Measurements from ENCODE around the gene NUDT3.

Gene NUDT3

DNA sequence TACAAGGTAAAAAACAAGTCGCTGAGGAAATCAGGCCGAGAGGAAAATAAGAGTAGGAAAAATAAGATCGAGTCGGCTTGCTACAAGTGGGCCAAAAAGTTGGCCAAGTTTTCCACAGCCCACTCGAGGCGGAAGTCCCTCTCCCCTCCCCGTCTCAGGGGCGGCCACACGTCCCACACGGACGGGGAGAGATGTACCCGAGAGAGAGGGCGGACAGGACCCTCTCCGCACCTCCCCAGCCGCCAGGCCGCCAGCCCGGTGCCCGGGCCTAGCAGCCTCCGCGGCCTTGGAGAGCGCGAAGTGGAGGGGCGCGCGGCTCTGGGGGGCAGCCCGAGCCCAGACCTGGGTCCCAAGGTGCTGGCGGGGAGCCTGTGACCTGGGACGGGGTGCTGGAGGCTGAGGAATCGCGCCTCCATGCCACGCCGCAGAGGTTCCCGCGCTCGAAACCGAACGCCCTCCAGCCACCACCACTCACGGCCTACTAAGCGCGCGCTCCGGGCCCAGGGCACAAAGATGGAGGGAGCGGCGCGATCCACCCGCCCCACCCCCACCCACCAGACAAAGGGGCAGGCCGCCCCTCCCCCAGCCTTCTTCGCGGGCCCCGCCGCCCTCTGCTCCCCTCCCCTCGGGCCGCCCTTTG, 157.7 kb downstream of the NUDT3 start:
- no peak for TF ChIP-seq ZFX (IDR thresholded peaks at IDR 0.05; ENCODE audit: borderline replicate concordance)
- TF ChIP-seq, protein P1, sequence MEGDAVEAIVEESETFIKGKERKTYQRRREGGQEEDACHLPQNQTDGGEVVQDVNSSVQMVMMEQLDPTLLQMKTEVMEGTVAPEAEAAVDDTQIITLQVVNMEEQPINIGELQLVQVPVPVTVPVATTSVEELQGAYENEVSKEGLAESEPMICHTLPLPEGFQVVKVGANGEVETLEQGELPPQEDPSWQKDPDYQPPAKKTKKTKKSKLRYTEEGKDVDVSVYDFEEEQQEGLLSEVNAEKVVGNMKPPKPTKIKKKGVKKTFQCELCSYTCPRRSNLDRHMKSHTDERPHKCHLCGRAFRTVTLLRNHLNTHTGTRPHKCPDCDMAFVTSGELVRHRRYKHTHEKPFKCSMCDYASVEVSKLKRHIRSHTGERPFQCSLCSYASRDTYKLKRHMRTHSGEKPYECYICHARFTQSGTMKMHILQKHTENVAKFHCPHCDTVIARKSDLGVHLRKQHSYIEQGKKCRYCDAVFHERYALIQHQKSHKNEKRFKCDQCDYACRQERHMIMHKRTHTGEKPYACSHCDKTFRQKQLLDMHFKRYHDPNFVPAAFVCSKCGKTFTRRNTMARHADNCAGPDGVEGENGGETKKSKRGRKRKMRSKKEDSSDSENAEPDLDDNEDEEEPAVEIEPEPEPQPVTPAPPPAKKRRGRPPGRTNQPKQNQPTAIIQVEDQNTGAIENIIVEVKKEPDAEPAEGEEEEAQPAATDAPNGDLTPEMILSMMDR (IDR thresholded peaks at IDR 0.05): no peak
- no peak overlapping the region for H3K27ac ChIP-seq

DNA sequence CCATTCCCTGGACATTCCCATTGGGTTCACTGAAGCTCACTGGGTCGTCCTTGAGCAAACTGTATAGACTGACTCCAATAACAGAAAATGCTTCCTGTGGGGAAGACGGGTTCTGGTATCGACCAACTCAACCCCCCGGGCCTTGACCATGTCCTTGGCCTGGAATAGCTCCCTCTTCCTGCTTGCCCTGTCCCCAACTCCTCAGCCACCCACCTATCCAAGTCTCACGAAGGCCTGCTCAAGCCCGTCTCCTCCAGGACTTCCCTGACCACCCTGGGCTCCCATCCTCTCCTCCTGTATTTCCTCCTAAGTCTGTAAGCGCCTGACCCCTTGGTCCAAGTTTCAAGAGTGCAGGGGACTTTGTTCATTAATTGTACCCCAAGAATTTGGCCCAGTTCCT, 158.6 kb downstream of the NUDT3 start:
- no peak overlapping the region for H3K27ac ChIP-seq
- TF ChIP-seq, protein P1 (IDR thresholded peaks at IDR 0.05): no peak
- no peak for TF ChIP-seq ZFX (IDR thresholded peaks at IDR 0.05; ENCODE audit: borderline replicate concordance)

DNA sequence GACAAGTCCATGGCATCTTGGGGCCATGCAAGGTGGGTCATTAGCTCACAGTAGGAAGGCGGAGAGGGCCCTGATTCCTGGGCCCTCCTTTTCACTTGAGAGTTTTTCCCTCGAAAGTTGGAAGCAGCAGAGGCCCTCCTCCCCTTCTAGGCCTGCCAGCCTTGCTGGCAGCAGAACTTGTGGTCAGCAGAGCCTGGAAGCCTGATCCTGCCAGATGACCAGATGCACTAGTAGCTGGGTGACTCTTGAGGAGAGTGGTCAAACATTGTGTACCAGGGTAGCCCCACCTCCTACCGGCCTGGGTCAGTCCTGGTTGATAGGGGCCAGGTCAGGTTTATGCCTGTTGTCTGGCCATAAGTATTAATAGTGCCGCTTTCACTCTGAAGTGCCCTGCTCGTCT, 159.6 kb downstream of the NUDT3 start:
- no peak overlapping the region for H3K27ac ChIP-seq
- TF ChIP-seq, protein P1 (IDR thresholded peaks at IDR 0.05): no peak
- TF ChIP-seq ZFX (IDR thresholded peaks at IDR 0.05; ENCODE audit: borderline replicate concordance): no peak

DNA sequence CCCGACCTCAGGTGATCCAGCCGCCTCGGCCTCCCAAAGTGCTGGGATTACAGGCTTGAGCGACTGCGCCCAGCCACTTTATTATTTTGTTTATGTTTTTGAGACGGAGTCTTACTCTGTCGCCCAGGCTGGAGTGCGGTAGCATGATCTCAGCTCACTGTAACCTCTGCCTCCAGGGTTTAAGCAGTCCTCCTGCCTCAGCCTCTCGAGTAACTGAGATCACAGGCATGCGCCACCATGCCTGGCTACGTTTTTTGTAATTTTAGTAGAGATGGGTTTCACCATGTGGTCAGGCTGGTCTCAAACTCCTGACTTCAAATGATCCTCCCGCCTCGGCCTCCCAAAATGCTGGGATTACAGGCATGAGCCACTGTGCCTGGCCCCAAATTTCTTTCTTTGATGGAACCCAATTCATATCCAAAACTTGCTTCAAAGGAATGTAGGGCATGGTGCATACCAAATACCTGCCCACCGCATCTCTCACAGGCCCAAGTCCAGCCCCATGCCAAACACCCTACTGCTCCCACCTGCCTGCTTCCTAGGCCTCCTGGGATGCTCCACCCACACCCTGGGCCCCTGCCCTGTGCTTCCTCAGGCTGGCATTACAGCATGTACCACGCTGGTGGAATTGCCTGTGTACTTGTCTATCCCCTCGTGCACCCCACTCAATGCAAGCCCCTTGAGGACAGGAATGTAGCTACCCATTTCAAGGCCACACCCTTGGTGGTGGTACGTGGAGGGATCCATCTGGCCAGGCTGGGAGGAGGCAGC, 160.7 kb downstream of the NUDT3 start:
- H3K27ac ChIP-seq: no peak overlapping the region
- TF ChIP-seq, protein P1 (IDR thresholded peaks at IDR 0.05): no peak
- no peak for TF ChIP-seq ZFX (IDR thresholded peaks at IDR 0.05; ENCODE audit: borderline replicate concordance)

DNA sequence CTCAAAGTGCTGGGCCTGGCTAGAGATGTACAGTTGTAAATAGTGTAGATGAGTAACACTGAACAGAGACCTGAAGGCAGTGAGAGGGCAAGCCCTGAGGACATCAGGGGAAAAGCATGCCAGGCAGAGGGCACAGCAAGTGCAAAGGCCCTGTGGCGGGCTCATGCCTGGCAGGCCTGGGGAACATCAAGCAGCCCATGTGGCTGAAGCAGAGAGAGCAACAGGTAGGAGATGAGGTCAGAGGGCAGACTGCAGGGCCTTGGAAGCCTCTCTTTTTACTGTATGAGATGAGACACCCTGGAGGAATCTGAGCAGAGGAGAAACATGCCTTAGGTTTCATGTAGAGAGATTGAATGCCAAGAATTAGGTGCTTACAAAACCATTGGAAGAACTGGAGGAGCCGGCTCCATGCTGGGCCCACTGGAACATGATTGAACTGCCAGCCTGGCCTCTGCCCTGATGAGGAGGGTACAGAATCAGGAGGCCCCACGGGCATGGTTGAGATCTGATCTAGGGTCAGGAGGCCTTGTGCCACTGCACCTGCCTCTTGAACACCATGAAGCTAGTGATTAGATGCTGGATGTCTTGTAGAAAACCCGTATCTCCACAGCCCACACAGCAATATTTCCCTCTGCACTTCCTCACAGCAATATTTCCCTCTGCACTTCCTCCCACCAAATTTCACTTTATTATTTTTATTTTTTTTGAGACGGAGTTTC, 161.7 kb downstream of the NUDT3 start:
- no peak overlapping the region for H3K27ac ChIP-seq

DNA sequence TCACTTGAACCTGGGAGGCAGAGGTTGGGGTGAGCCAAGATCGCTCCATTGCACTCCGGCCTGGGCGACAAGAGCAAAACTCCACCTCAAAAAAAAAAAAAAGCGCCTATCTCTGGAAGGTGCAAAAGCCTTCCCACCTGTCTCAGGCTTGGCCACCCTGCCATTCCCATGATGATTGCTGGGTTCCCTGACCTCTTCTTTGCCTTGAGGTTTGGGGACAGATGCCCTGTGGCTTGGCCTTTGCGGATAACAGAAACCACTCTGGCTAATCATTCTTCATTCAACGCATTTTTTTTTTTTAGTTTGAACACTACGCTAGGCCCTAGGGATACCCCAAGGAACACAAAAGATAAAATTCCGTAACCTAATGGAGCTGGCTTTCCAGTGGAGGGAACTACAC, 162.6 kb downstream of the NUDT3 start:
- no peak overlapping the region for H3K27ac ChIP-seq
- no peak for TF ChIP-seq ZFX (IDR thresholded peaks at IDR 0.05; ENCODE audit: borderline replicate concordance)
- TF ChIP-seq, protein P1 (IDR thresholded peaks at IDR 0.05): no peak

More for the DNA sequence above, 161.7 kb downstream of the NUDT3 start:
- TF ChIP-seq, protein P1 (IDR thresholded peaks at IDR 0.05): no peak
- no peak for TF ChIP-seq ZFX (IDR thresholded peaks at IDR 0.05; ENCODE audit: borderline replicate concordance)

Data from 22Rv1 (cell line).